Endodermal cell (in vitro differentiated cells): Measurements from ENCODE around the gene PPM1L. TPM values are rescaled to one million over a fixed set of nuclear protein-coding genes. Genes with fewer than 3 reads are reported as not detected.

Experiments
- DNase-seq: peaks from one replicate; pipeline ENCODE4 v3.0.0-alpha.2; 2017
- H3K27ac ChIP-seq: 2 replicates; pipeline ENCODE4 v1.5.1; 2013; ENCODE audit warnings: mild to moderate bottlenecking, low read depth, low read length, moderate library complexity
- H3K27me3 ChIP-seq: 2 replicates; pipeline ENCODE4 v1.6.1; 2013; ENCODE audit warnings: mild to moderate bottlenecking, low read length, moderate library complexity; ENCODE audit not compliant: insufficient read depth, control insufficient read depth, poor library complexity, severe bottlenecking
- H3K36me3 ChIP-seq: 2 replicates; pipeline ENCODE4 v1.7.0; 2013; ENCODE audit warnings: mild to moderate bottlenecking, low read length, moderate library complexity; ENCODE audit not compliant: control insufficient read depth, insufficient read depth
- H3K4me1 ChIP-seq: one replicate; pipeline ENCODE4 v1.7.0; 2013; ENCODE audit warnings: low read length; ENCODE audit not compliant: control insufficient read depth, insufficient read depth
- H3K4me3 ChIP-seq: 2 replicates; pipeline ENCODE4 v1.5.1; 2013; ENCODE audit warnings: mild to moderate bottlenecking, low read length, moderate library complexity
- H3K9ac ChIP-seq: 2 replicates; pipeline ENCODE4 v1.6.1; 2013; ENCODE audit warnings: mild to moderate bottlenecking, low read length, moderate library complexity; ENCODE audit not compliant: poor library complexity, severe bottlenecking; ENCODE audit errors: extremely low read depth
- H3K9me3 ChIP-seq: 2 replicates; pipeline ENCODE4 v1.6.1; 2013; ENCODE audit warnings: mild to moderate bottlenecking, low read length, moderate library complexity; ENCODE audit not compliant: control insufficient read depth
- H3K27ac Mint-ChIP-seq: 2 replicates; pipeline ENCODE4 v1.8.0; 2020; ENCODE audit warnings: mixed read lengths
- H3K27me3 Mint-ChIP-seq: 2 replicates; pipeline ENCODE4 v1.8.0; 2021; ENCODE audit warnings: mild to moderate bottlenecking, mixed read lengths; ENCODE audit not compliant: insufficient read depth
- H3K36me3 Mint-ChIP-seq: 2 replicates; pipeline ENCODE4 v1.8.0; 2020; ENCODE audit warnings: low read depth, mixed read lengths
- H3K4me1 Mint-ChIP-seq: 2 replicates; pipeline ENCODE4 v1.8.0; 2020; ENCODE audit warnings: mixed read lengths
- H3K4me3 Mint-ChIP-seq: 2 replicates; pipeline ENCODE4 v1.8.0; 2020; ENCODE audit warnings: mild to moderate bottlenecking, moderate library complexity, mixed read lengths
- H3K9me3 Mint-ChIP-seq: 2 replicates; pipeline ENCODE4 v1.8.0; 2020; ENCODE audit warnings: mild to moderate bottlenecking, mixed read lengths
- CTCF ChIP-seq: fragments of 200-600 bp; sonication (generic); conservative IDR thresholded peaks from 2 replicates; pipeline ENCODE4 v1.5.0; 2021; ENCODE audit warnings: antibody characterized with exemption, mild to moderate bottlenecking
- WGBS, 2 experiments: methylation state at CpG; one replicate each; pipeline versions ENCODE4 v1.1.5 to v1.1.7; 2013; ENCODE audit warnings: missing lambda C conversion rate in 2 of 2, mixed read lengths in 1 of 2; ENCODE audit not compliant: insufficient coverage in 1 of 2, insufficient read length in 1 of 2; 5-methylcytosine and 5-hydroxymethylcytosine counted together
- total RNA-seq, 2 donors: library from RNA; stranded (reverse); fragmentation: NEBNext Ultra II Directional in 1 of 2; extraction: Animal tissue kit (Norgen Biotek cat#: 25700) in 1 of 2; gene quantifications; 2 replicates in 1 of 2; 3 replicates in 1 of 2; pipeline ENCODE4 v1.2.1, GENCODE V29; 2021

PPM1L gene
- total RNA-seq, 2 donors from 2014 or later, result 1.6 to 3.3 TPM

GRCh38 chr3:160779040-160779439 lies 23.0 kb downstream of the PPM1L start:
- WGBS, 2 experiments, result 79% methylated on average over 1 of the region's 1 CpG; no CpG with 5 or more reads in 1 of the 2 experiments
- no peaks in the 10 kb centered on the region for H3K4me1 ChIP-seq
- no peaks in the 10 kb centered on the region for H3K27me3 Mint-ChIP-seq

GRCh38 chr3:160780245-160780644 lies 24.2 kb downstream of the PPM1L start:
- no peaks in the 10 kb centered on the region for H3K27me3 Mint-ChIP-seq
- H3K4me1 Mint-ChIP-seq, result peaks cover 12% of the 10 kb centered on the region
- no peak overlapping the region for H3K4me3 ChIP-seq
- no peak overlapping the region for H3K4me3 Mint-ChIP-seq
- no peak for DNase-seq
- no peaks in the 10 kb centered on the region for H3K36me3 ChIP-seq
- H3K27me3 ChIP-seq, result no peaks in the 10 kb centered on the region
- H3K9me3 ChIP-seq, result no peaks in the 10 kb centered on the region
- no peaks in the 10 kb centered on the region for H3K36me3 Mint-ChIP-seq
- TF ChIP-seq CTCF, result no peak
- H3K9ac ChIP-seq, result no peak overlapping the region
- no peaks in the 10 kb centered on the region for H3K9me3 Mint-ChIP-seq
- no peak overlapping the region for H3K27ac Mint-ChIP-seq
- H3K4me1 ChIP-seq, result no peaks in the 10 kb centered on the region
- no peak overlapping the region for H3K27ac ChIP-seq

More at GRCh38 chr3:160779040-160779439, 23.0 kb downstream of the PPM1L start:
- Mint-ChIP-seq H3K36me3 (no peaks in the 10 kb centered on the region), H3K4me1 (peaks cover 6% of the 10 kb centered on the region), H3K27ac (no peak overlapping the region), H3K9me3 (no peaks in the 10 kb centered on the region), H3K4me3 (no peak overlapping the region)
- no peaks in the 10 kb centered on the region for H3K27me3 ChIP-seq
- H3K36me3 ChIP-seq, result no peaks in the 10 kb centered on the region
- DNase-seq, result no peak
- no peaks in the 10 kb centered on the region for H3K9me3 ChIP-seq
- H3K9ac ChIP-seq, result no peak overlapping the region
- H3K27ac ChIP-seq, result no peak overlapping the region
- TF ChIP-seq CTCF, result no peak
- H3K4me3 ChIP-seq, result no peak overlapping the region

- Mint-ChIP-seq H3K27ac (no peak overlapping the region), H3K9me3 (peaks cover 1% of the 10 kb centered on the region), H3K36me3 (no peaks in the 10 kb centered on the region), H3K4me1 (peaks cover 12% of the 10 kb centered on the region), H3K4me3 (no peak overlapping the region), H3K27me3 (no peaks in the 10 kb centered on the region)
- Histone ChIP-seq H3K36me3 (no peaks in the 10 kb centered on the region), H3K27me3 (no peaks in the 10 kb centered on the region), H3K4me1 (no peaks in the 10 kb centered on the region), H3K27ac (no peak overlapping the region), H3K9ac (no peak overlapping the region), H3K9me3 (no peaks in the 10 kb centered on the region), H3K4me3 (no peak overlapping the region)
- no peak for DNase-seq
- no peak for TF ChIP-seq CTCF
- 95% methylated on average over 4 of the region's 4 CpGs for WGBS, 2 experiments
Observed at GRCh38 chr3:160781402-160781801, 25.4 kb downstream of the PPM1L start.
